Upper lobe of right lung (tissue), 1 donor: ENCODE results near the gene SOCS3. TPM values are rescaled to one million over a fixed set of nuclear protein-coding genes. Genes with fewer than 3 reads are reported as not detected.

Source experiments
- ATAC-seq: fragments of 200-7000 bp; cut with Tn5 transposase; one replicate; pipeline ENCODE4 v1.9.1; 2020; ENCODE audit warnings: mild to moderate bottlenecking, moderate library complexity
- DNase-seq: peaks from one replicate; pipeline ENCODE4 v3.0.0-alpha.2; 2020
- H3K27ac ChIP-seq: fragments of 200-600 bp; one replicate; pipeline ENCODE4 v1.8.0; 2022
- H3K27me3 ChIP-seq: fragments of 200-600 bp; one replicate; pipeline ENCODE4 v1.8.0; 2022; ENCODE audit warnings: mild to moderate bottlenecking
- H3K36me3 ChIP-seq: fragments of 200-600 bp; one replicate; pipeline ENCODE4 v1.8.0; 2022
- H3K4me1 ChIP-seq: fragments of 200-600 bp; one replicate; pipeline ENCODE4 v1.8.0; 2022
- H3K4me3 ChIP-seq: fragments of 200-600 bp; one replicate; pipeline ENCODE4 v1.8.0; 2022; ENCODE audit warnings: mild to moderate bottlenecking
- H3K9me3 ChIP-seq: fragments of 200-600 bp; one replicate; pipeline ENCODE4 v1.8.0; 2022
- CTCF ChIP-seq: fragments of 200-600 bp; IDR thresholded peaks from one replicate; pipeline ENCODE4 v1.8.0; 2022; ENCODE audit warnings: antibody characterized with exemption
- intact Hi-C: fragments of 100-400 bp; cut with DNase I; formaldehyde crosslinking; loops from one replicate; pipeline ENCODE4 v1.11.0; 2022
- total RNA-seq: library from RNA; stranded (reverse); fragmentation: NEBNext Ultra II Directional; extraction: Animal tissue kit (Norgen Biotek cat#: 25700); gene quantifications from one replicate; pipeline ENCODE4 v1.2.1, GENCODE V29; 2021
- donor health status: DM: no; HTN: yes; CAD: no; lungs with severe emphysema.

SOCS3 gene
- total RNA-seq, 1 donor from 2014 or later, result 82.0 TPM

GRCh38 chr17:78346605-78347250 lies 13.1 kb downstream of the SOCS3 start:
- no peak for ATAC-seq
- no peak for TF ChIP-seq CTCF
- no peaks in the 10 kb centered on the region for H3K9me3 ChIP-seq
- H3K4me3 ChIP-seq, result no peak overlapping the region
- H3K27me3 ChIP-seq, result no peaks in the 10 kb centered on the region
- no peaks in the 10 kb centered on the region for H3K36me3 ChIP-seq
- intact Hi-C loops, result no loop called here
- DNase-seq, result no peak
- peaks cover 61% of the 10 kb centered on the region for H3K4me1 ChIP-seq
- H3K27ac ChIP-seq, result no peak overlapping the region

- no peak for TF ChIP-seq CTCF
- H3K4me1 ChIP-seq, result peaks cover 53% of the 10 kb centered on the region
- H3K4me3 ChIP-seq, result no peak overlapping the region
- no peak for ATAC-seq
- DNase-seq, result no peak
- no peaks in the 10 kb centered on the region for H3K9me3 ChIP-seq
- intact Hi-C loops, result no loop called here
- no peaks in the 10 kb centered on the region for H3K27me3 ChIP-seq
- H3K36me3 ChIP-seq, result no peaks in the 10 kb centered on the region
- H3K27ac ChIP-seq, result no peak overlapping the region
Measured at GRCh38 chr17:78345791-78346494, 13.9 kb downstream of the SOCS3 start.

GRCh38 chr17:78345172-78345571 lies 14.7 kb downstream of the SOCS3 start:
- Histone ChIP-seq H3K4me1 (peaks cover 45% of the 10 kb centered on the region), H3K27me3 (no peaks in the 10 kb centered on the region), H3K9me3 (no peaks in the 10 kb centered on the region), H3K27ac (no peak overlapping the region), H3K36me3 (no peaks in the 10 kb centered on the region), H3K4me3 (no peak overlapping the region)
- ATAC-seq, result no peak
- no peak for TF ChIP-seq CTCF
- intact Hi-C loops, result no loop called here
- no peak for DNase-seq

- Histone ChIP-seq H3K36me3 (no peaks in the 10 kb centered on the region), H3K27me3 (no peaks in the 10 kb centered on the region), H3K9me3 (no peaks in the 10 kb centered on the region), H3K4me3 (no peak overlapping the region), H3K4me1 (peaks cover 43% of the 10 kb centered on the region), H3K27ac (no peak overlapping the region)
- TF ChIP-seq CTCF, result no peak
- DNase-seq (no peak), ATAC-seq (no peak)
- intact Hi-C loops, result no loop called here
Measured at GRCh38 chr17:78344666-78345065, 15.2 kb downstream of the SOCS3 start.

GRCh38 chr17:78343543-78344201 lies 16.2 kb downstream of the SOCS3 start:
- Histone ChIP-seq H3K27me3 (no peaks in the 10 kb centered on the region), H3K36me3 (no peaks in the 10 kb centered on the region), H3K27ac (peak overlapping the region; percentile 90), H3K9me3 (no peaks in the 10 kb centered on the region), H3K4me3 (no peak overlapping the region), H3K4me1 (peaks cover 43% of the 10 kb centered on the region)
- peak; percentile 46 for ATAC-seq
- intact Hi-C loops, result no loop called here
- TF ChIP-seq CTCF, result no peak
- DNase-seq, result peak; percentile 85
